ENCODE data around the gene RMC1. TPM values are rescaled to one million over a fixed set of nuclear protein-coding genes. Genes with fewer than 3 reads are reported as not detected.
A peak's percentile ranks its signal among the peaks of the same experiment; 100 is the strongest.

Gene RMC1
- total RNA-seq, 2 experiments from 2014 or later = 46.9 to 48.3 TPM

DNA sequence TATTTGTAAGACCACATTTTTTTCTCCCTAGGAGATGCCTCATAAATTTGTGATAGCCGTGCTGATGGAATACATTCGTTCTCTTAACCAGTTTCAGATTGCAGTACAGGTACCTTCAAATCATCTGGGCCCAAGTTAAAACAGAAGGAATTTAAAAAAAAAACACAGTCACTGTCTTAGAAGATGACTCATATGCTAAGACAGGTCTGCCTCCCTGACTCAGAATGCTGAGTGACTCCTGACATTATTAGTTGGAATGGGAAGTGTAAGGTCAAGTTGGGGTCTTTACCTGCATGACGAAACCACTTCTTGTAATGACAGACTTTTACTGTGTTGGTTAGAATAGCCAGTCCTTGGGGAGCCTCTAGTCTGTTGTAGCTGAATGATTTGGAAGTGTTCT, 26.3 kb downstream of the RMC1 start:
- H3K27ac ChIP-seq (ENCODE audit: low read depth in 1 of 2, low read length in 2 of 2) = no peak overlapping the region
- H3K36me3 Mint-ChIP-seq (ENCODE audit: low read depth) = peaks cover 95% of the 10 kb centered on the region

GRCh38 chr18:23530195-23530594, 26.9 kb downstream of the RMC1 start:
- no peaks in the 10 kb centered on the region for H3K4me1 ChIP-seq (ENCODE audit: insufficient read depth, low read length)
- ChIA-PET POLR2A (no interaction called here), CTCF (interaction anchor here (1.6 kb wide), 1 partner anchor 14 kb away, joined by 3 read pairs; no protein-coding TSS in a partner anchor)
- no peak for DNase-seq
- intact Hi-C loops (cut with DNase I, micrococcal nuclease) = no loop called here
- H3K4me1 Mint-ChIP-seq (ENCODE audit: low read depth) = no peaks in the 10 kb centered on the region
- H3K4me3 ChIP-seq (ENCODE audit: low read length) = no peak overlapping the region
- no peaks in the 10 kb centered on the region for H3K27me3 ChIP-seq (ENCODE audit: control insufficient read depth in 1 of 2, insufficient read depth in 2 of 2, low read length in 2 of 2)
- TF ChIP-seq, protein P1, sequence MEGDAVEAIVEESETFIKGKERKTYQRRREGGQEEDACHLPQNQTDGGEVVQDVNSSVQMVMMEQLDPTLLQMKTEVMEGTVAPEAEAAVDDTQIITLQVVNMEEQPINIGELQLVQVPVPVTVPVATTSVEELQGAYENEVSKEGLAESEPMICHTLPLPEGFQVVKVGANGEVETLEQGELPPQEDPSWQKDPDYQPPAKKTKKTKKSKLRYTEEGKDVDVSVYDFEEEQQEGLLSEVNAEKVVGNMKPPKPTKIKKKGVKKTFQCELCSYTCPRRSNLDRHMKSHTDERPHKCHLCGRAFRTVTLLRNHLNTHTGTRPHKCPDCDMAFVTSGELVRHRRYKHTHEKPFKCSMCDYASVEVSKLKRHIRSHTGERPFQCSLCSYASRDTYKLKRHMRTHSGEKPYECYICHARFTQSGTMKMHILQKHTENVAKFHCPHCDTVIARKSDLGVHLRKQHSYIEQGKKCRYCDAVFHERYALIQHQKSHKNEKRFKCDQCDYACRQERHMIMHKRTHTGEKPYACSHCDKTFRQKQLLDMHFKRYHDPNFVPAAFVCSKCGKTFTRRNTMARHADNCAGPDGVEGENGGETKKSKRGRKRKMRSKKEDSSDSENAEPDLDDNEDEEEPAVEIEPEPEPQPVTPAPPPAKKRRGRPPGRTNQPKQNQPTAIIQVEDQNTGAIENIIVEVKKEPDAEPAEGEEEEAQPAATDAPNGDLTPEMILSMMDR (IDR thresholded peaks at IDR 0.05) = no peak
- peak overlapping the region; percentile 11 for H3K27ac Mint-ChIP-seq
- H3K9me3 ChIP-seq (ENCODE audit: control insufficient read depth in 1 of 2, insufficient read depth in 1 of 2, low read length in 2 of 2) = no peaks in the 10 kb centered on the region
- peaks cover 95% of the 10 kb centered on the region for H3K36me3 ChIP-seq (ENCODE audit: insufficient read depth, low read length)
- no peaks in the 10 kb centered on the region for H3K27me3 Mint-ChIP-seq
- ATAC-seq (ENCODE audit: poor library complexity) = no peak
- H3K27ac ChIP-seq (ENCODE audit: low read depth in 1 of 2, low read length in 2 of 2) = no peak overlapping the region
- no peak overlapping the region for H3K4me3 Mint-ChIP-seq
- H3K9me3 Mint-ChIP-seq = no peaks in the 10 kb centered on the region
- H3K36me3 Mint-ChIP-seq (ENCODE audit: low read depth) = peaks cover 99% of the 10 kb centered on the region

More for the DNA sequence above, 26.3 kb downstream of the RMC1 start:
- intact Hi-C loops (cut with DNase I, micrococcal nuclease) = loop anchor here in 1 of 2 experiments (5.0 kb wide), 1 partner anchor 43 kb away; no protein-coding TSS in a partner anchor
- H3K4me1 ChIP-seq (ENCODE audit: insufficient read depth, low read length) = no peaks in the 10 kb centered on the region
- POLR2A ChIA-PET = no interaction called here
- Mint-ChIP-seq H3K9me3 (no peaks in the 10 kb centered on the region), H3K4me3 (no peak overlapping the region), H3K27ac (no peak overlapping the region), H3K27me3 (no peaks in the 10 kb centered on the region), H3K4me1 (ENCODE audit: low read depth) (no peaks in the 10 kb centered on the region)
- no peaks in the 10 kb centered on the region for H3K9me3 ChIP-seq (ENCODE audit: control insufficient read depth in 1 of 2, insufficient read depth in 1 of 2, low read length in 2 of 2)
- TF ChIP-seq, protein P1 (IDR thresholded peaks at IDR 0.05) = no peak
- CTCF ChIA-PET = interaction anchor here (1.6 kb wide), 1 partner anchor 13 kb away, joined by 3 read pairs; no protein-coding TSS in a partner anchor
- no peaks in the 10 kb centered on the region for H3K27me3 ChIP-seq (ENCODE audit: control insufficient read depth in 1 of 2, insufficient read depth in 2 of 2, low read length in 2 of 2)
- ATAC-seq (ENCODE audit: poor library complexity) (no peak), DNase-seq (no peak)
- peaks cover 91% of the 10 kb centered on the region for H3K36me3 ChIP-seq (ENCODE audit: insufficient read depth, low read length)
- H3K4me3 ChIP-seq (ENCODE audit: low read length) = no peak overlapping the region

DNA sequence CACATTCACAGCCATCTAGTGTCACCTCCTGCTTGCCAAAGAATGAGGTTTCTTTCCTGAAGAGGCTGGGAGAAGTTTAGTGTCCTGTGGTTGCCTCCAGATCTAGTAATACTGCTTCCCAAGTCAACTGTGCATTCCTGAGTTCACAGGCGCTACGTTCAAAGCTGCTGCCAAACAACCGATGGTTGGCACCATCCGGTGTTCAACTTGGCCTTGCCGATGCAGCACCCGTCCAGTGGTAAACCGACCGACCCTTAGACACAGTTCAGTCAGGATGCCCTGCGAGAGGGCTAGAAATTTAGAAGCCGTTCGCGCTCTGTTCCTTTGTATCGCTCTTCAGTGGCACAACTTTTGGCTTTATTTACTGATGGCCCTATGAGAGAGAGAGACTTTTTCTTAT, 28.6 kb downstream of the RMC1 start:
- peaks cover 98% of the 10 kb centered on the region for H3K36me3 Mint-ChIP-seq (ENCODE audit: low read depth)
- ChIA-PET CTCF (no interaction called here), POLR2A (interaction anchor here (0.7 to 0.9 kb wide), 2 partner anchors 9 to 11 kb away, joined by 3 read pairs; no protein-coding TSS in a partner anchor)
- Histone ChIP-seq H3K4me1 (ENCODE audit: insufficient read depth, low read length) (no peaks in the 10 kb centered on the region), H3K27ac (ENCODE audit: low read depth in 1 of 2, low read length in 2 of 2) (no peak overlapping the region), H3K36me3 (ENCODE audit: insufficient read depth, low read length) (peaks cover 99% of the 10 kb centered on the region), H3K27me3 (ENCODE audit: control insufficient read depth in 1 of 2, insufficient read depth in 2 of 2, low read length in 2 of 2) (no peaks in the 10 kb centered on the region), H3K9me3 (ENCODE audit: control insufficient read depth in 1 of 2, insufficient read depth in 1 of 2, low read length in 2 of 2) (no peaks in the 10 kb centered on the region), H3K4me3 (ENCODE audit: low read length) (no peak overlapping the region)
- TF ChIP-seq, protein P1 (IDR thresholded peaks at IDR 0.05) = no peak
- H3K27me3 Mint-ChIP-seq = no peaks in the 10 kb centered on the region
- H3K4me1 Mint-ChIP-seq (ENCODE audit: low read depth) = no peaks in the 10 kb centered on the region
- intact Hi-C loops (cut with DNase I, micrococcal nuclease) = no loop called here
- no peak for DNase-seq
- H3K4me3 Mint-ChIP-seq = no peak overlapping the region
- ATAC-seq (ENCODE audit: poor library complexity) = no peak
- H3K27ac Mint-ChIP-seq = peak overlapping the region; percentile 44
- H3K9me3 Mint-ChIP-seq = no peaks in the 10 kb centered on the region

Measured in CD4-positive, alpha-beta T cell (primary cell).